HepG2 (cell line): ENCODE measurements around the gene ZNF524. TPM values are rescaled to one million over a fixed set of nuclear protein-coding genes. Genes with fewer than 3 reads are reported as not detected.

Source experiments
- AGO1 ChIP-seq: fragments of 200-400 bp; formaldehyde crosslinking; IDR thresholded peaks from 2 replicates; pipeline ENCODE4 v1.6.1; 2017; ENCODE audit warnings: mild to moderate bottlenecking, low read depth, low read length, moderate library complexity; ENCODE audit not compliant: poor library complexity, severe bottlenecking
- BRCA1 ChIP-seq: sonication (generic); formaldehyde crosslinking; IDR thresholded peaks from 2 replicates; pipeline ENCODE4 v1.4.0; 2020; ENCODE audit warnings: missing genetic modification reagents
- GPN1 ChIP-seq: sonication (generic); formaldehyde crosslinking; IDR thresholded peaks from 2 replicates; pipeline ENCODE4 v1.5.1; 2020; ENCODE audit warnings: missing genetic modification reagents, borderline replicate concordance
- HNRNPK ChIP-seq: fragments of 200-400 bp; formaldehyde crosslinking; IDR thresholded peaks from 2 replicates; pipeline ENCODE4 v1.6.1; 2018; ENCODE audit warnings: low read length, low read depth, moderate library complexity, mild to moderate bottlenecking; ENCODE audit not compliant: poor library complexity, severe bottlenecking
- MAF1 ChIP-seq: sonication (generic); formaldehyde crosslinking; IDR thresholded peaks from 2 replicates; pipeline ENCODE4 v1.5.0; 2020; ENCODE audit warnings: missing genetic modification reagents, borderline replicate concordance
- MAZ ChIP-seq, 2 experiments: sonication (generic) in 1 of 2; formaldehyde crosslinking in 1 of 2; IDR thresholded peaks; 2 replicates each; pipeline versions ENCODE4 v1.5.0 to v1.6.1; 2012 to 2020; ENCODE audit warnings: low read depth in 2 of 2, mild to moderate bottlenecking in 2 of 2, borderline replicate concordance in 1 of 2, improper control_type of control experiment in 1 of 2, low read length in 1 of 2, missing genetic modification reagents in 1 of 2, moderate library complexity in 1 of 2
- MIXL1 ChIP-seq: IDR thresholded peaks from 2 replicates; pipeline ENCODE4 v1.6.1; 2016
- MXD3 ChIP-seq: IDR thresholded peaks from 2 replicates; pipeline ENCODE4 v1.6.1; 2016; ENCODE audit warnings: mild to moderate bottlenecking, missing biosample characterization, missing genetic modification reagents
- NR3C1 ChIP-seq: sonication (generic); formaldehyde crosslinking; IDR thresholded peaks from 2 replicates; pipeline ENCODE4 v1.4.0; 2020; ENCODE audit warnings: missing genetic modification reagents
- PHF8 ChIP-seq: sonication (generic); formaldehyde crosslinking; IDR thresholded peaks from 2 replicates; pipeline ENCODE4 v1.5.0; 2020; ENCODE audit warnings: missing genetic modification reagents
- SP2 ChIP-seq: sonication (generic); formaldehyde crosslinking; IDR thresholded peaks from 2 replicates; pipeline ENCODE4 v1.5.1; 2020; ENCODE audit warnings: mild to moderate bottlenecking, missing genetic modification reagents
- SP5 ChIP-seq: IDR thresholded peaks from 2 replicates; pipeline ENCODE4 v1.6.1; 2016; ENCODE audit warnings: low read depth, borderline replicate concordance
- STAG1 ChIP-seq: sonication (generic); formaldehyde crosslinking; IDR thresholded peaks from 2 replicates; pipeline ENCODE4 v1.4.0; 2020; ENCODE audit warnings: missing genetic modification reagents
- STAT5B ChIP-seq: sonication (generic); formaldehyde crosslinking; IDR thresholded peaks from 2 replicates; pipeline ENCODE4 v1.4.0; 2020; ENCODE audit warnings: missing genetic modification reagents
- TFDP1 ChIP-seq: IDR thresholded peaks from 2 replicates; pipeline ENCODE4 v1.6.1; 2016; ENCODE audit warnings: missing compliant biosample characterization, missing genetic modification reagents, borderline replicate concordance
- THAP7 ChIP-seq: sonication (generic); formaldehyde crosslinking; IDR thresholded peaks from 2 replicates; pipeline ENCODE4 v1.8.1; 2023; ENCODE audit warnings: mild to moderate bottlenecking, missing genetic modification reagents
- ZBTB2 ChIP-seq: sonication (generic); formaldehyde crosslinking; IDR thresholded peaks from 2 replicates; pipeline ENCODE4 v1.8.0; 2022; ENCODE audit warnings: low read depth, missing genetic modification reagents
- ZFP82 ChIP-seq: sonication (generic); formaldehyde crosslinking; IDR thresholded peaks from 2 replicates; pipeline ENCODE4 v1.5.1; 2020; ENCODE audit warnings: mild to moderate bottlenecking, missing genetic modification reagents, borderline replicate concordance
- ZFX ChIP-seq: sonication (generic); formaldehyde crosslinking; IDR thresholded peaks from 2 replicates; pipeline ENCODE4 v1.4.0; 2020; ENCODE audit warnings: mild to moderate bottlenecking, low read depth, missing genetic modification reagents, moderate library complexity
- ZNF619 ChIP-seq: sonication (generic); formaldehyde crosslinking; IDR thresholded peaks from 2 replicates; pipeline ENCODE4 v1.4.0; 2020; ENCODE audit warnings: mild to moderate bottlenecking, missing genetic modification reagents
- ZNF670 ChIP-seq: sonication (generic); formaldehyde crosslinking; IDR thresholded peaks from 2 replicates; pipeline ENCODE4 v1.8.0; 2022; ENCODE audit warnings: mild to moderate bottlenecking, missing genetic modification reagents, borderline replicate concordance
- ZNF770 ChIP-seq: sonication (generic); formaldehyde crosslinking; IDR thresholded peaks from 2 replicates; pipeline ENCODE4 v1.5.0; 2020; ENCODE audit warnings: mild to moderate bottlenecking, missing genetic modification reagents
- ZNF772 ChIP-seq: sonication (generic); formaldehyde crosslinking; IDR thresholded peaks from 2 replicates; pipeline ENCODE4 v1.5.0; 2020; ENCODE audit warnings: mild to moderate bottlenecking, missing genetic modification reagents
- polyA plus RNA-seq, 8 experiments: library from polyadenylated mRNA; depleted of rRNA in 3 of 8; stranded (reverse) in 7 of 8; unstranded in 1 of 8; fragments of >200 nt; fragmentation: Illumina TruSeq in 4 of 8; extraction: Trizol in 4 of 8; gene quantifications; 2 replicates each; pipeline versions ENCODE4 v1.2.1 to v1.2.3, GENCODE V29; 2011 to 2016; ENCODE audit warnings: low read depth in 4 of 8, missing spikeins in 1 of 8, mixed read lengths in 1 of 8; ENCODE audit not compliant: insufficient read depth in 1 of 8
- total RNA-seq, 5 experiments: library from RNA; depleted of rRNA; stranded (reverse); fragments of >200 nt; fragmentation: Illumina TruSeq; extraction: Trizol; gene quantifications; 2 replicates each; pipeline ENCODE4 v1.2.3, GENCODE V29; 2016; ENCODE audit warnings: low read depth in 1 of 5

Gene ZNF524
- total and polyA plus RNA-seq, 2 of the 13 experiments (the other 11 are each of a cell fraction or from before 2014, with no cell fraction given), result 3.2 to 4.6 TPM

GRCh38 chr19:55647732-55648584, 47.9 kb downstream of the ZNF524 start, which contains the start of gene CCDC106 (continued):
- peak; percentile 47; the same call in 1 of the 2 replicates for TF ChIP-seq MAZ (IDR thresholded peaks at IDR 0.05; ENCODE audit: borderline replicate concordance, low read depth, low read length)
- TF ChIP-seq MAZ (CRISPR knock-in tag; IDR thresholded peaks at IDR 0.05; ENCODE audit: low read depth), result peak; percentile 91
- peak; percentile 64; the same call in 1 of the 2 replicates for TF ChIP-seq ZFX (CRISPR knock-in tag)
- no peak for TF ChIP-seq NR3C1
- TF ChIP-seq ZNF619, result 0 out of 2 replicates have a peak, but pooled peaks have one; percentile 50
- TF ChIP-seq ZBTB2, result peak; percentile 44; the same call in 1 of the 2 replicates
- TF ChIP-seq ZNF670, result 0 out of 2 replicates have a peak, but pooled peaks have one; percentile 33
- no peak for TF ChIP-seq SP2 (CRISPR knock-in tag)
- TF ChIP-seq ZNF772 (CRISPR knock-in tag), result peak; percentile 84
- TF ChIP-seq ZNF770, result peak; percentile 52
- TF ChIP-seq TFDP1 (CRISPR knock-in tag), result 0 out of 2 replicates have a peak, but pooled peaks have one; percentile 34
- no peak for TF ChIP-seq HNRNPK
- peak; percentile 94 for TF ChIP-seq AGO1
- peak; percentile 45; the same call in 1 of the 2 replicates for TF ChIP-seq MAF1 (CRISPR knock-in tag)
- no peak for TF ChIP-seq GPN1
- TF ChIP-seq SP5 (CRISPR knock-in tag), result 0 out of 2 replicates have a peak, but pooled peaks have one; percentile 34
- TF ChIP-seq MIXL1 (CRISPR knock-in tag), result 0 out of 2 replicates have a peak, but pooled peaks have one; percentile 12
- TF ChIP-seq STAG1 (CRISPR knock-in tag), result no peak
- TF ChIP-seq PHF8 (CRISPR knock-in tag), result peak; percentile 72
- TF ChIP-seq MXD3, result peak; percentile 71
- TF ChIP-seq ZFP82 (CRISPR knock-in tag), result no peak
- no peak for TF ChIP-seq BRCA1 (CRISPR knock-in tag)
- 0 out of 2 replicates have a peak, but pooled peaks have one; percentile 40 for TF ChIP-seq THAP7 (CRISPR knock-in tag)
- TF ChIP-seq STAT5B (CRISPR knock-in tag), result no peak
